Immature natural killer cell (primary cell): ENCODE measurements around the gene CYP1A2. TPM values are rescaled to one million over a fixed set of nuclear protein-coding genes. Genes with fewer than 3 reads are reported as not detected.

ENCODE experiments used
- DNase-seq, 3 donors: peaks; one replicate each; pipeline ENCODE4 v3.0.0; 2022; ENCODE audit warnings: mixed read lengths in 1 of 3
- H3K27ac Mint-ChIP-seq, 6 donors: one replicate each; pipeline ENCODE4 v1.8.0; 2020; ENCODE audit warnings: mixed read lengths in 6 of 6, mild to moderate bottlenecking in 5 of 6, inconsistent platforms in 4 of 6, moderate library complexity in 3 of 6
- H3K27me3 Mint-ChIP-seq, 3 donors: one replicate each; pipeline ENCODE4 v1.8.0; 2020 to 2021; ENCODE audit warnings: low read depth in 3 of 3, mild to moderate bottlenecking in 3 of 3, mixed read lengths in 3 of 3, moderate library complexity in 3 of 3, inconsistent platforms in 1 of 3
- H3K36me3 Mint-ChIP-seq, 3 donors: one replicate each; pipeline ENCODE4 v1.8.0; 2020; ENCODE audit warnings: mixed read lengths in 3 of 3, inconsistent platforms in 2 of 3, mild to moderate bottlenecking in 2 of 3
- H3K4me1 Mint-ChIP-seq, 2 donors: one replicate each; pipeline ENCODE4 v1.8.0; 2020; ENCODE audit warnings: inconsistent platforms in 2 of 2, mild to moderate bottlenecking in 2 of 2, mixed read lengths in 2 of 2, moderate library complexity in 1 of 2
- H3K4me3 Mint-ChIP-seq, 5 donors: one replicate each; pipeline ENCODE4 v1.8.0; 2020; ENCODE audit warnings: mild to moderate bottlenecking in 5 of 5, mixed read lengths in 5 of 5, inconsistent platforms in 3 of 5, moderate library complexity in 3 of 5
- H3K9me3 Mint-ChIP-seq, 6 donors: one replicate each; pipeline ENCODE4 v1.8.0; 2020; ENCODE audit warnings: mild to moderate bottlenecking in 6 of 6, mixed read lengths in 6 of 6, inconsistent platforms in 4 of 6, moderate library complexity in 3 of 6
- polyA plus RNA-seq, 3 donors: library from polyadenylated mRNA; unstranded; fragments of 300-500 nt; fragmentation: Illumina TruSeq; gene quantifications; one replicate each; pipeline ENCODE4 v1.2.3, GENCODE V29; 2021

CYP1A2 gene
- polyA plus RNA-seq, 3 donors from 2014 or later: not detected

- no peak for DNase-seq
- no peaks in the 10 kb centered on the region for H3K9me3 Mint-ChIP-seq
- H3K27me3 Mint-ChIP-seq: peaks cover 13 to 32% (median 23%) of the 10 kb centered on the region in 3 donors
- H3K4me3 Mint-ChIP-seq: peak overlapping the region; percentile 85 to 98 (median 89)
- H3K4me1 Mint-ChIP-seq: peaks cover 95 to 96% of the 10 kb centered on the region in 2 donors
- H3K27ac Mint-ChIP-seq: peak overlapping the region; percentile 92 to 100 (median 97)
- peaks cover 0 to 16% (median 13%) of the 10 kb centered on the region in 3 donors for H3K36me3 Mint-ChIP-seq
Observed at GRCh38 chr15:74791007-74791406, 42.4 kb downstream of the CYP1A2 start.

- Mint-ChIP-seq H3K9me3 (no peaks in the 10 kb centered on the region), H3K27me3 (peaks cover 13 to 29% (median 19%) of the 10 kb centered on the region in 3 donors), H3K36me3 (peaks cover 0 to 20% (median 16%) of the 10 kb centered on the region in 3 donors), H3K4me3 (peak overlapping the region; percentile 78 to 98 (median 88)), H3K4me1 (peaks cover 96% of the 10 kb centered on the region in 2 donors), H3K27ac (peak overlapping the region; percentile 92 to 100 (median 97))
- DNase-seq: no peak
Observed at GRCh38 chr15:74791667-74792066, 43.0 kb downstream of the CYP1A2 start.

- peak overlapping the region; percentile 92 to 100 (median 97) for H3K27ac Mint-ChIP-seq
- H3K4me1 Mint-ChIP-seq: peaks cover 94% of the 10 kb centered on the region in 2 donors
- H3K4me3 Mint-ChIP-seq: peak overlapping the region; percentile 73 to 89 (median 85)
- DNase-seq: no peak
- peaks cover 13 to 21% (median 13%) of the 10 kb centered on the region in 3 donors for H3K27me3 Mint-ChIP-seq
- peaks cover 0 to 20% (median 16%) of the 10 kb centered on the region in 3 donors for H3K36me3 Mint-ChIP-seq
- H3K9me3 Mint-ChIP-seq: no peaks in the 10 kb centered on the region
Observed at GRCh38 chr15:74792227-74793016, 43.8 kb downstream of the CYP1A2 start.

- H3K36me3 Mint-ChIP-seq: peaks cover 0 to 20% (median 16%) of the 10 kb centered on the region in 3 donors
- H3K9me3 Mint-ChIP-seq: no peaks in the 10 kb centered on the region
- peak; percentile 73 to 79 (median 73) for DNase-seq
- H3K27me3 Mint-ChIP-seq: peaks cover 7 to 19% (median 8%) of the 10 kb centered on the region in 3 donors
- peak overlapping the region; percentile 70 to 89 (median 85) for H3K4me3 Mint-ChIP-seq
- peaks cover 94% of the 10 kb centered on the region in 2 donors for H3K4me1 Mint-ChIP-seq
- peak overlapping the region; percentile 92 to 100 (median 97) for H3K27ac Mint-ChIP-seq
Observed at GRCh38 chr15:74793135-74794028, 44.7 kb downstream of the CYP1A2 start.

- H3K27me3 Mint-ChIP-seq: peaks cover 3 to 12% (median 8%) of the 10 kb centered on the region in 3 donors
- H3K4me3 Mint-ChIP-seq: peak overlapping the region; percentile 79 to 87 (median 82)
- peak overlapping the region; percentile 88 to 98 (median 92) for H3K27ac Mint-ChIP-seq
- peaks cover 0 to 23% (median 14%) of the 10 kb centered on the region in 3 donors for H3K36me3 Mint-ChIP-seq
- no peaks in the 10 kb centered on the region for H3K9me3 Mint-ChIP-seq
- peaks cover 93 to 94% of the 10 kb centered on the region in 2 donors for H3K4me1 Mint-ChIP-seq
- DNase-seq: no peak
Observed at GRCh38 chr15:74794248-74794969, 45.8 kb downstream of the CYP1A2 start.

- Mint-ChIP-seq H3K4me1 (peaks cover 93 to 94% of the 10 kb centered on the region in 2 donors), H3K36me3 (peaks cover 0 to 22% (median 13%) of the 10 kb centered on the region in 3 donors), H3K4me3 (peak overlapping the region; percentile 79 to 87 (median 82)), H3K27me3 (peaks cover 5 to 13% (median 8%) of the 10 kb centered on the region in 3 donors), H3K27ac (peak overlapping the region; percentile 88 to 98 (median 92)), H3K9me3 (no peaks in the 10 kb centered on the region)
- DNase-seq: peak in 1 of 3 donors; percentile 16
Observed at GRCh38 chr15:74794970-74795349, 46.3 kb downstream of the CYP1A2 start.

- Mint-ChIP-seq H3K27ac (peak overlapping the region; percentile 88 to 98 (median 92)), H3K9me3 (no peaks in the 10 kb centered on the region), H3K4me1 (peaks cover 91 to 92% of the 10 kb centered on the region in 2 donors), H3K4me3 (peak overlapping the region; percentile 62 to 82 (median 73)), H3K27me3 (peaks cover 5 to 12% (median 9%) of the 10 kb centered on the region in 3 donors), H3K36me3 (peaks cover 0 to 26% (median 11%) of the 10 kb centered on the region in 3 donors)
- peak in 1 of 3 donors; percentile 18 for DNase-seq
Observed at GRCh38 chr15:74795966-74796625, 47.5 kb downstream of the CYP1A2 start.

GRCh38 chr15:74798388-74799254 is 50.0 kb downstream of the CYP1A2 start:
- Mint-ChIP-seq H3K36me3 (peaks cover 0 to 23% (median 4%) of the 10 kb centered on the region in 3 donors), H3K4me1 (peaks cover 66 to 68% of the 10 kb centered on the region in 2 donors), H3K9me3 (no peaks in the 10 kb centered on the region), H3K27ac (peak overlapping the region; percentile 89 to 98 (median 90)), H3K4me3 (peak overlapping the region in 4 of 5 donors; percentile 32 to 50 (median 50)), H3K27me3 (peaks cover 1 to 12% (median 11%) of the 10 kb centered on the region in 3 donors)
- peak in 1 of 3 donors; percentile 28 for DNase-seq

GRCh38 chr15:74799255-74799855 is 50.7 kb downstream of the CYP1A2 start:
- Mint-ChIP-seq H3K4me3 (peak overlapping the region in 3 of 5 donors; percentile 26 to 50 (median 49)), H3K27me3 (peaks cover 1 to 12% (median 11%) of the 10 kb centered on the region in 3 donors), H3K27ac (peak overlapping the region; percentile 89 to 98 (median 90)), H3K4me1 (peaks cover 62 to 71% of the 10 kb centered on the region in 2 donors), H3K36me3 (peaks cover 3 to 30% (median 9%) of the 10 kb centered on the region in 3 donors), H3K9me3 (no peaks in the 10 kb centered on the region)
- no peak for DNase-seq

GRCh38 chr15:74799856-74800558 is 51.4 kb downstream of the CYP1A2 start:
- Mint-ChIP-seq H3K27ac (peak overlapping the region; percentile 89 to 98 (median 90)), H3K36me3 (peaks cover 3 to 27% (median 9%) of the 10 kb centered on the region in 3 donors), H3K4me1 (peaks cover 55 to 65% of the 10 kb centered on the region in 2 donors), H3K4me3 (peak overlapping the region; percentile 38 to 49 (median 47)), H3K9me3 (no peaks in the 10 kb centered on the region), H3K27me3 (peaks cover 1 to 12% (median 9%) of the 10 kb centered on the region in 3 donors)
- peak; percentile 87 to 88 (median 87) for DNase-seq
